Measurements from ENCODE around the gene CDKN2B-AS1.

The CDKN2B-AS1 gene

GRCh38 chr9:22154064-22154463, 159.5 kb downstream of the CDKN2B-AS1 start:
- no peak for DNase-seq (ENCODE audit: low read depth in 2 of 2)

- DNase-seq (ENCODE audit: low read depth in 2 of 2) = no peak
These were observed 162.0 kb downstream of the CDKN2B-AS1 start for GRCh38 chr9:22156586-22156985.

DNA sequence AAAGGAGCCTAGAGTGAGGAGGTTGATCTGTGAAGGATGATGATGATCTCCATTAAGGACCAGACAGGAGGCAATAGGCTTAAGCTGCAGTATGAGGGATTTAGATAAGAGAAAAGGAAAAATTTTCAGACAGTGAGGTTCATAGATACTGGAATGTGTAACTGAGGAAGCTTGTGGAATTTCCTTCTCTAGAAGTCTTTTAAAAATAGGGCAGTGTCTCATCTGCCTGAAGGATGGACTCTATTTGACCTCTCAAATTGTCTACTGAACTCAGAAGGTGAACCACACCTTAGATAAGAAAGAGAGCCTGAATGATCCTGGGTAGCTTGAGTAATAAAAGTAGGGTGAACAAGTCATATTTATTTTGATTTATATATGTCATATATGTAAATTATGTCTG, 162.7 kb downstream of the CDKN2B-AS1 start:
- no peak for DNase-seq (ENCODE audit: low read depth in 2 of 2)

GRCh38 chr9:22157828-22158227, 163.2 kb downstream of the CDKN2B-AS1 start:
- DNase-seq (ENCODE audit: low read depth in 2 of 2) = no peak

DNA sequence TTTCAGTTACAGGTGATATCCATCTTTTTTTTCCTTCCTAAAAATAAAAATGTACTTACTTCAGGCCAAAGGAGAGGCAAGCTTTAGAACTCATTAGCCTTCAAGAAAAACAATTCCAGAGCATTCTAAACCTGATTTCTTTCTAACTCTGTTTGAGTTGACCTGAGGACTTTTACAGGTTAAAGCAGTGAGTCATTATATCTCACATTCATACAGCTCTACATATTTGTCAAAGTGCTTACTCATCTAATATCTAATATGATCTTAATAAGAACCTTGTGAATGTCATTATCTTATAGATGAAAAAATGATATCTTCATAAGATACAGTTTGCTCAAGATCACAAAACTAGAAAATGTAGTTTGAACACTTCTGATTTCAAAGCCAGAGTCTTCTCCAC, 163.7 kb downstream of the CDKN2B-AS1 start:
- no peak for DNase-seq (ENCODE audit: low read depth in 2 of 2)

DNA sequence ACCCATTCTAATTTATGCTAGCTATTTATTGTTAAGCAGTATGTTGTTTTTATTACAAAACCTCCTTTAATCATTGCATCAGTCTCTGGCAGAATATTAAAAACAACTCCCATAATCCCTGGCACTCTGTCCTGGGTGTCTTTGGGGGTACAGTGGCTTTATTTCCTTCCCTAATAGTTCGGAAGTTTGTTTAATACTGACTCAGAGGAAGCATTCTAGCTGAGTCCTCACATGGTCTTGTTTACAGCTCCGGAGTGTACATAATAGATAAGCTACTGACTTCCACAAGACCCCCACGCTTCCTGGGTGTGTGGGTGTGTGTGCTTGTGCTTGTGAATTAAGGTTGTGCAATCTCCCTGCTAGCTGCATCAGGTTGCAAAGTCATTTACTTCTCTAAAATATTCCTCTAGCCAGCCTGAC, 164.3 kb downstream of the CDKN2B-AS1 start:
- DNase-seq (ENCODE audit: low read depth in 2 of 2) = no peak

GRCh38 chr9:22159586-22159985, 165.0 kb downstream of the CDKN2B-AS1 start:
- no peak for DNase-seq (ENCODE audit: low read depth in 2 of 2)

- DNase-seq (ENCODE audit: low read depth in 2 of 2) = no peak
These were observed 165.6 kb downstream of the CDKN2B-AS1 start for GRCh38 chr9:22160221-22160620.

DNA sequence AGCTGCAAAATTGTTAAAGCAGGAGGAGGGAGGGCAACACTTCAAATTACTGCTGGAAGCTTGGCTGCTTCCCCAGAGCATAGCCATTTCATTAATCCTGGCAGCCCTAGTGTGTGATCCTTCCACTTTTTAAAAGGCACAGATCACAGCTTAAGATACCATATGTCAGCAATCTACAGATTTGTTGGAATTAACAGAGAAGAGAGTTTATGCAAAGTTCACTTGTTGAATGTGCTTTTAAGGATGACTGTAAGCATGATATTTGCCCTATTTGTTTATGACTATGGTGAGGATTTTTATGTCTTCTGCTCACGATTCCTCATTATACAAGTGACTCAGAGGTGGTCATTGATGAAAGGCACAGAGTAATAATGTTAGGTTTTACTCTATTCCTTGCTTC, 170.6 kb downstream of the CDKN2B-AS1 start:
- no peak for DNase-seq (ENCODE audit: low read depth in 2 of 2)

DNA sequence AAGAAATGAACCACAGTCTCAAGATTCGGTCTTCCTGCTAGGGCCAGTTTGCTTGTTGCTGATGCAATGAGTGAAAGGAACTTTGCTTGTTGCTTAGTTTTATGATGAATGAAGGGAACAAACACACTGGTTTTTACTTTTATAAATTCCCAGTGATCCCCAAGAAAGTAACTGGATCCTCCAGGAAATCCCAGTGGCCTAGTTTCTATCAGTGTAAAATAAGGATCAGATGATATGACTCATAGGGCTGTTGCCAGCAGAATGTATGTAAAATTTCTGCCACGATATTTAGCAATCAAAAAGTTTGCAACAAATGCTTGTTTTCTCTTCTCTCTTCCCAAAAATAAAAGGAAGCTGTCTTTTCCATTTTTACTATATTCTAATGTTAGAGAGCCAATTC, 174.7 kb downstream of the CDKN2B-AS1 start:
- no peak for DNase-seq (ENCODE audit: low read depth in 2 of 2)

GRCh38 chr9:22169727-22170503, 175.3 kb downstream of the CDKN2B-AS1 start:
- no peak for DNase-seq (ENCODE audit: low read depth in 2 of 2)
